GM19395 (cell line): ENCODE results near the gene LRRC17.

Experiments used
- ATAC-seq: cut with Tn5 transposase; IDR thresholded peaks from one replicate; pipeline ENCODE4 v1.9.1; 2021; ENCODE audit warnings: mild to moderate bottlenecking, moderate library complexity; ENCODE audit not compliant: unreplicated experiment

Gene LRRC17

DNA sequence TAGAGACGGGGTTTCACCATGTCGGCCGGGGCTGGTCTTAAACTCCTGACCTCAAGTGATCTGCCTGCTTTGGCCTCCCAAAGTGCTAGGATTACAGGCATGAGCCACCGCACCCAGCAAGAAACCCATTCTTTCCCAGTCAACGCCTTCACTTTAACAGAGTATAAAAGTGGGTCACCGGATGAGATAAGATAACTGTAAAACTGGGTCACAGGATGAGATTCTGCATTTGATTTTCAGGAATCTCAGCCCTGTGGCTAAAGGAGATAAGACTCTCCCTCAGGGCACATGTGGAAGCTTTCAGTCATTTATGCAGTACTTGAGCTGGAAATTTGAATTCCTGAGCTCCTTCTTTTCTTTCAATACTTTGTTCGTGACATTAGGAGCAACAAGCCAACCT is 70.8 kb downstream of the LRRC17 start:
- ATAC-seq = no peak

DNA sequence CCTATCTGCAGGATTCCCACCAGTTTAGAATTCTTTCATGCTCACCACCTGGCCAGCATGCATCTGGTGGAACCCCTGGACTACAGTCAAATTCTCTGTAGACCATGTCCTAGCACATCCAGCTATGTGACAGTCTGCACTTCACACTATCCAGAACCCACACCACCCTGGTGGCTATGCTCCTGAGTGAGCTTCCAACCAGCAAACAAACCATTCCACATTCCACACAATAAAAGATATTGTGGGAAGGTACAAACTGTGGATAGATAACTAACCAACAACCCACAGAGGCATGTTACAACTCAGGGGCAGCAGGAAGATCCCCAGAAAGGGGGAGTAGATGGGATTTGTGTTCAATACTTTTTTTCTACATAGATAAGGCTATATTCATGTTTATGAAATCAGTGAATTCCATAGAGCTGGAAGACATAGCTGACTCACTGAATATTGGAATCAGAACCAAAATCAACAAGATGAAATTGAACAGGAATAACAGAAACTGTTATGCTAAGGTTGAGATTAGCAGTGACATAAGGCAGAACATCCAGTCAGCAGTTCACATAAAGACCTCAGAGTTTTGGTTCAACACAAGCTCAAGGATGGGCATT is 72.5 kb downstream of the LRRC17 start:
- no peak for ATAC-seq

DNA sequence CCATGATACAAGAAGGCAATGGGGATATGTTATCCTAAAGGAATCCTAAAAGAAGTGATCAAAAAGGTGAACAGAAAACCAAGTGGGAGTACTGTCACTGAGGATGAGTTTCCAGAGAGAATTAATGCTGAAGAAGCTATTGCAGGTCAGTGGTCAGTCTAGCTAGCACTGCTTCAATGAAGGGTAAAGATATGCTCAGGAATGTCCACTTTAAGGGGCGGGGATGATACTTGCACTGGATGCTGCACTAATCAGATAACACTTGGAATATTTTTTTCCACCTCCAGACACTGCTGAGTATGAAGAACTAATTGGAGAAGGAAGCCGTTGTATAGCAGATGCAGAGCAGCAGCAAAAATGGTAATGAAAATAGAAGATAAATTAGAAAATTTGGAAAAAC is 75.3 kb downstream of the LRRC17 start:
- no peak for ATAC-seq

DNA sequence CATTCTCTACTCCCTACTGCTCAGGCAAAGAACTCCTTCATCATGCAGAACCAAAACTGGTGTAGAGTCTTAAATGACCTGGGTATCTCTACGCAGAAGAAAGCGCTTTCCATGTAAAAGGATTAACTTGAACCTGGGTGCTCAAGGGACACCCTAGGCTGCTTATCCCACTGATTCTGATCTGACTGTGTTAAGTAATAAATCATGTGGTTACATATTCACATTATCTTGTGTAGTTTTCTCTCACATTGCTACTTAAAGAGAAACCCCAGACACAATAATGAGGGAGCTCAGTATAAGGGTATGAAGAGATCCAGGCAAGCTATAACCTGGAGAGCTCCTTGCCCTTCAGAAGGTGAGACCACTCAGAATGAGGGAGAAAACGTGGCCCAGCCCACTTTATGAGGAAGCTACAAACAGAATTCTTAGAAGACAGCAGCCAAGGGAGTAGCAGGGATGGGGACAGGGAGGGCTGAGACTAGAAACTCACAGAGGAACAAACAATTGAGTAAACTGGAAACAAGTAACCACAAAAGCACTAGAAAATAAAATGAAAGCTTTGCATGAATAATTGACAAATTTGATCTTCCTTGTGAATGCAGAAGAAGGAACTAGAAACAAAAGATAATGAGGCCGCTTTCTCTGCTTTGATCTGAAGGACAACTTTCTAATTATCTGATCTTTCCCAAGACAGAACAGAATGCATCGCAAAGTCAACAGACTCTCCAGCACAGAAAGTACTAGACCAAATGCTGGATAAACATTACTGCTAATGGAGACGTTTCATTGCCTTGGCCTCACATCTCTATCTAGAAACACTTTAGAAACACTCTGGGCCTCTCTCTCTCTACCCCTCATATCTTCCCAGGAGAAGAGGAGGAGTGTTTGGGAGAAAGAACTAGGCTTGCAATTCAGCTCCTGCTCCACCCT is 76.1 kb downstream of the LRRC17 start:
- ATAC-seq = no peak

DNA sequence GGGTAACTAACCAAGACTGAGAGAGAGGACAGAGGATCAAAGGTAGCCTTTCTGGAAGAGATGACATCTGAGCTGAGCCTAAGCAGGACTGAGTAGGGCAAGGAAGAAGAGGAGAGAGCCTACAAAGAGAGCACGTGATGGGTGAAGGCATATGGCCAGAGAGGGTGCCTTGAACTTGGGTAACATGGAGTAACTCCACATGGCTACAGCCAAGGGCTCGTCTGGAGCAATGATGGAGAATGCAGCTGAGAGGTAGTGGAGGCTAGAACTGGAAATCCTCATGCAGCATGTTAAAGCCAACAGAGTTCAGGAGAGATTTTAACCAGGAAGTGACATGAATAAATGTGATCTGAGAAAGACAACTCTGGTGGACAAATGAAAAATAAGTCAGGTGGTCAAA is 77.8 kb downstream of the LRRC17 start:
- no peak for ATAC-seq

DNA sequence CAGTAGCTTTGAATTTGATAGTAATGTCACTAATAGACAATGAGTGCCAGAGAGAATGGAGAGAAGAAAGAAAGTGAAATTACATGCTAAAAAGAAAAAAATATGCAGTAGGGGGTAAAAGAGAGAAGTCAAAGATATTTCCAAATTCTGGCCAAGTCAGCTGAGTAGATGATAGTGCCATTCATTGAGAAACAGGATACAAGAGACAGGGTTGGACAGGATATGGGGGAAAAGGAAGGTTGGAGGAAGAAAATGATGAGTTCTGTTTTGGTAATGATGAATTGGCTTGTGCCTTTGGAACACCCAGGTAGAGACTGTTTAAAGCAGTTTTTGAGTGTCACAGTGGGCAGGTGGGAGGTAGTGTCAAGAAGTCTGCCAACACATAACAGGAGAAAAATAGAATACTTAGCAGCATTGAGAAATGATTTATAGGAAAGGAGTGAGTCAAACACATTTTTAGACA is 78.3 kb downstream of the LRRC17 start:
- no peak for ATAC-seq

DNA sequence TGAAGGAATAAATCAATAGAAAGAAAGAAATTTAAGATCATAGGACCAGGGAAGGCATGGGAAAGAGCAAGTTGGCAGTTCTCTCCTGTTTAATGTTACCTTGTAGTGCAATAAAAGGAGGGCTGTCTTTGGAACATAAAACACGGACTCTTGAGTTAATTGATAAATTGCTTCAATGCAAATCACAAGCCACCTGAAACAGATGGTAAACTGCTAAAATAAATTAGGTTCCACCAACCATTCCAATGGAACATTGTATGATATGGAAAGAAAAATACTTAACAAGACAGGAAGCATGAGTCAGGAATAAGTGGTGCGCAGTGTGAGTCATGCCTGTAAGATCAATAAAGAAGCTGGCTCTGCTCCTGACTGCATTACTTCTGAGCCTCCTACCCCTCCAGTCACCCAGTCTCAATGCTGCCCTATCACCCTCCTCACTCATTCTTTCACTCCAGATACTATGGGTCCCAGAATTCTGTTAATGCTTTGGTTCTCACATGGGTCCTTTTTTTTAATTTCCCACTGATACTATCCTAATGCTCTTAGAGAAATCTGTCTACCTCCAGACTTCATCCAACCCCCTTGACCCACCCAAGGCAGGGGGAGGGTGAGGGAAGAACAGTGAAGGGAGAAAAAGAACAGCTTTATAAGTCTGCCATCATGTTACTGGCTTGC is 78.9 kb downstream of the LRRC17 start:
- ATAC-seq = no peak

DNA sequence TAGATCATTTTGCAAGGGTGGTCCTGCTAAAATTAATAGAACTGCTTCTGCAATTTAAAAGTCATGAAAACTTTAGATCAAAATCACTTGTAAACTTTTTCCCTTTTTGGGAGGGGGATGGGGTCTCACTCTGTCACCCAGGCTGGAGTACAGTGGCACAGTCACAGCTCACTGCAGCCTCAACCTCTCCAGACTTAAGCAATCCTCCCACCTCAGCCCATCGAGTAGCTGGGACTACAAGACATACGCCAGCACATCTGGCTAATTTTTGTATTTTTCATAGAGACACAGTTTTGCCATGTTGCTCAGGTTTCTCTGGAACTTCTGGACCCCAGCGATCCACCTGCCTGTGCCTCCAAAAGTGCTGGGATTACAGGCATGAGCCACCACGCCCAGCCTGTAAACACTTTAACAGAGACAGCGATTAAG is 79.7 kb downstream of the LRRC17 start:
- no peak for ATAC-seq

DNA sequence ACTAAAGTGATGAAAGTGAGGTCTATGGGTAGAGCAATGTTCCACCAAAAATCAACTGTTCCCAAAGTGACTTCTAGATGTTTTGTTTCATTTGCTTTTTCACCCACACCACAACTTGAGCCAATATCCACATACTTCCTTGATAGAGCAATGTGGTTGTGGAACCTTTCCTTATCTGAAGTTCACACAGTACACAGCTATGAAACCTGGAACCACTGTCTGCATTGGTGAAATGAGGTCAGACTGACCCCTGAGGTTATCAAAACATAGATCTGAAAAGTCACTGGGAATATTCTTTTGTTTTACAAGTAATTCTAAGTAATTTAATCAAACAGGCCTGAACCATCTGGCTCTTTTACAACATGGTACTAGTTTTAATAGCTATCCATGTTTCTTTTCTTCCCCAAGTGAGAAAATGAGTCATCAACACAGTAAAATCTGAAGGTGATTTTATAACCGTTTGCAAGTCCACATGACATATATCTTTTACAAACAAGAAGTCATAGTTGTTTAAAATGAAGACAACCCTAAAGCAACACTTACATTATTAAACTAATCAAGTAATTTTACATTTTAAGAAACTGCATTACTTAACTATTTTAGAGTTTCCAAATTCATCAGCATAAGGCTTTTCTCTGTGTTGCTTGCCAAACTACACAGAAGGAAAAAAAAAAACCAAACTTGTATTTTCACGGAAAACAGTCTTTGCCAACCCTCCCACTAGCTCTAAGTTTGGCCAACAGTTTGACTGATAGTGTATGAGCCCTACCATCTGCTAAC is 80.3 kb downstream of the LRRC17 start:
- no peak for ATAC-seq

DNA sequence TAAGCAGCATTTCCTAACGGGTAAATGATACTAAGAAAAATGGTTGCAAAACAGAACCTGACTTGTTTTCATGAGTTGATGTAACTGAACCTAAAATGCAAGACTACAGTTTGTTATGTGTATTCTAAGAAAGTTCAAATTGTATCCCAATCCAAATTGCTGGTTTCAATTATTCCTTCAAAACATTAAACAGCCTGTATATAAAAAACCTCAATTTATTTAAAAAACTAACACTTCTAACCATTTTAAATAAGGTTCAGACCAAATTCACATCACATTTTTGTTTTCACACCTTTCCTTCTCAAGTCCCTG is 80.9 kb downstream of the LRRC17 start:
- no peak for ATAC-seq

DNA sequence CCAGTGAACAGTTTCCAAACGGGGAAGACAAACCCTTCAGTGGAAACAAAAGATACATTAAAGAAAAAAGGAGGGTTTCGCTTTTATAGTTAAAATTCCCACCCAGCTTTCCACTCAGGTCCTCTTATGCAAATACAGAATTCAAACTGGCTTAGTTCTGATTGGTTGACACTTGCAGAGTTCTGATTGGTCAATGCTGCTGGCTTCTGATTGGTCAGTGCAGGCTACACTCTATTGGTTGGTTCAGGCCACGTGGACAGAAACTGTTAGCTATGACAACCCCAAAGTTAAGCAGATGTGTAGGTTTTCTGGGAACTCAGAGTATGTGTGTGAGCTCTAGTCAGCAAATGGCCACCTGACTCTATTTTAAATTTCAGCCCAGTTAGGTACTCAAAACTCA is 81.8 kb downstream of the LRRC17 start:
- no peak for ATAC-seq
